GM21447 (cell line): ENCODE data around the gene TMEM174.

ENCODE experiments used
- ATAC-seq: cut with Tn5 transposase; IDR thresholded peaks from one replicate; pipeline ENCODE4 v1.9.1; 2021; ENCODE audit not compliant: unreplicated experiment

TMEM174 gene

GRCh38 chr5:73153513-73153912, 19.5 kb upstream of the TMEM174 start:
- ATAC-seq: no peak

DNA sequence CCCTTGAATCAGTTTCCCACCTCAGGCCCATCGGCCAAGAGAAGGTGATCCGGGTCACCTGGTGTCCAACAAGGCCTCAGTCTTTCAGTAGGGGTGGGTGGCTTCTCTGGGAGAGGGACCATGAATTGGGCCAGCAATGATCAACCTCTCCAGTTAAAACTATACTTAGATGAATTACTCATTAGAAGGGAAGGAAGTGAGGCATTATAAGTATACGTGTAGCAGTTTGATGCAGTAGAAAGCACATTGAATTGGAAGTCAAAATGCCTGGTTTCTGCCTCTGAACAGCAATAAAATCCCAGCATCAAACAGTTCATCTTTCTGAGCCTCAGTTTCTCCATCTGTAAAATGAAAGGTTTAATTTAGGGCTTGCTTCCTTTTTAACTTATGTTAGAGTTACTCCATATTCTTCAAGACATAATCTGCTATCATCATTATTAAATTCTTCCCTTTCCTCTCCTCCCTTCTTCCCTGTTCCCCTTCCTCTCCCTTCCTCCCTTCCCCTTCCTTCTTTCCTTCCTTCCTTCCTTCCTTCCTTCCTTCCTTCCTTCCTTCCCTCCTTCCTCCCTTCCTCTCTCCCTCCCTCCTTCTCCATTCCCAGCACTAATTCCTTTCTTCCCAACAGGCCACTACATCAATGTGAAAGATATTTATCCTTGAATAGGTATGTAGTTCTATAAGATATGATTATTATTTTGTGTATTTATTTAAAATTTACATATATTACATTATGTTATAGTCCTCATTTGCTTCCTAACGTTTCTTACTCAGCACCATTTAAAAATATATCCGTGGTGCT, 18.6 kb upstream of the TMEM174 start:
- no peak for ATAC-seq

- ATAC-seq: no peak
Measured at GRCh38 chr5:73155271-73156222, 17.4 kb upstream of the TMEM174 start.

- no peak for ATAC-seq
Measured at GRCh38 chr5:73157414-73158303, 15.3 kb upstream of the TMEM174 start.

DNA sequence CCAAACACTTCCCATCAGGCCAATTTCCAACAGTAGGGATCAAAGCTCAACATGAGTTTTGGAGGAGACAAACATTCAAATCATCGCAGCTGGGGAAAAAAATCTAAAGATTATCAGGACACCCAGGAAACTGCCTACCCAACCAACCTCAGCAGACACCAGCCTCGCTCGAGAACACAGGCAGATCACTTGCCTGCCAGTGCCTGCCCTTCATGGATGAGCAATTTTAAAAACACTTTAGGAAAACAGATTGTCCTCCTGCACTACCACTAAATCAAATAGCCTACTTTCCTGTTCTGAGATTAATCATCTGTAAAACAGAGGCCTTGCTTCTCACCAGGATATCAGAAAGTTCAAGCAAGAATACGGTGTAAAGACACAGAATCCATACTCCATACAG, 14.7 kb upstream of the TMEM174 start:
- no peak for ATAC-seq

GRCh38 chr5:73160239-73160671, 12.7 kb upstream of the TMEM174 start:
- peak; percentile 72 for ATAC-seq

DNA sequence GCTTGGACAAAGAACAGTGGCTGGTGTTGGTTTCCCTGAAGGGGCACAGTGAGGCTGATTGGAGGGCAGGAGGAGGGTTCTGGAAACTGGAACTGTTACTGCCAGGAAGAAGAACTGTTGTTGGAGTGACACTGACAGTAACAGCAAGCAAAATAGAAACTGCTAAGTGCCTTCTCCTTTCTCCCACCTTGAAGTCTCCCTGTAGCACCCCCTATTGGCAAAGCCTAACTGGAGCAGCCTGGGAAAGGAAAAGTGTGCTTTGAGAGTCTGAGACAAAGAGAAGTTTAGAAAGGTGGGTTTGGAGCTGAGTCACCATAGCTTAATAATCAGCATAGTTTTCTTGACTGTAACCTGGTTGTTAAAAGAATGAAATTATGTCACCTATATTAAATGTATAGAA, 2.5 kb upstream of the TMEM174 start:
- ATAC-seq: no peak

DNA sequence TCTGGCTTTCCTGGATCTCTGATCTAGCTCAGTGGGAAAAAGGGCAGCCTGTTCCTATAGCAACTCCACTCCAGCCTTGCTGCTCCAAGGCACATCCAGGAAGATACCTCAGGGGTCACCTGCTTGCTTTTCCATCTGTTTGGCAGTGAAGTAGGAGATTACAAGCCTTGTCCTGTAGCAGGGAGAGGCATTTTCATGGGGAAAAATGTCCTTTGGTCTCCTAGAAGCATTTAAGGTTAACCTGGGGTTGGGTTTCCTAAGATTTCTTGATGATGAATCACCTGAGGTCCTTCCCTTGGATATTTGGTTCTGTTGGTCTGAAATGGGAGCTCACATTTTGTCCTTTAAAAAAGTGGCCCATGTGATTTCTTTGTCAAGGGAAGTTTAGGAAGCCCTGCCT, 1.5 kb upstream of the TMEM174 start:
- no peak for ATAC-seq

DNA sequence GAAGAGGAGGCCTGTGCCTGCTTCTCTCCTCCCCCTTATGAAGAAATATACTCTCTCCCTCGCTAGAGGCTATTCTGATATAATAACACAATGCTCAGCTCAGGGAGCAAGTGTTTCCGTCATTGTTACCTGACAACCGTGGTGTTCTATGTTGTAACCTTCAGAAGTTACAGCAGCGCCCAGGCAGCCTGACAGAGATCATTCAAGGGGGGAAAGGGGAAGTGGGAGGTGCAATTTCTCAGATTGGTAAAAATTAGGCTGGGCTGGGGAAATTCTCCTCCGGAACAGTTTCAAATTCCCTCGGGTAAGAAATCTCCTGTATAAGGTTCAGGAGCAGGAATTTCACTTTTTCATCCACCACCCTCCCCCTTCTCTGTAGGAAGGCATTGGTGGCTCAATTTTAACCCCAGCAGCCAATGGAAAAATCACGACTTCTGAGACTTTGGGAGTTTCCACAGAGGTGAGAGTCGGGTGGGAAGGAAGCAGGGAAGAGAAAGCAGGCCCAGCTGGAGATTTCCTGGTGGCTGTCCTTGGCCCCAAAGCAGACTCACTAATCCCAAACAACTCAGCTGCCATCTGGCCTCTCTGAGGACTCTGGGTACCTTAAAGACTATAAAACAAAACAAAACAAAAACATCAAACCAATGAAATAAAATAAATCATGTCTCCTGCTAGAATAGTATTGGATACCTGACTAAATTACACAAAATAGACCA, 1.3 kb downstream of the TMEM174 start:
- ATAC-seq: no peak

DNA sequence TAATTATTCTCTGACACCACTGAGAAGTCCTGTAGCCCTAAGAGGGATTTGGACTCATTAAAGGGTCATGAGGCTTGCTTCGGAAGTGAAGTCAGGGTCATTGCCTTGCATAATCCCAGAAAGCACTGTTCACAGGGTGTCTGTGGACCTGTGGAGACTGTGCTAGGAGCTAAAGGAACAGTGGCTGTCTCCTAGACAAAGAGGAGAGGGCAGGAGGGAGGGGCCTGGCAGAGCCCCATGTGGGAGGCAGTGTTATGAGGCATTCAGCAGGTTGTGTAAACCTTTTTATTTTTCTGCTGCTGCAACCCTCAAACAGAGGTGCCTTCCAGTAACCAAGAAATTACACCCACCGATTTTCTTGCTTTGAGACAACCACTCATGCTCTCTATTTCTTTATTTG, 3.3 kb downstream of the TMEM174 start:
- no peak for ATAC-seq

GRCh38 chr5:73178265-73178664, 5.3 kb downstream of the TMEM174 start:
- ATAC-seq: no peak

DNA sequence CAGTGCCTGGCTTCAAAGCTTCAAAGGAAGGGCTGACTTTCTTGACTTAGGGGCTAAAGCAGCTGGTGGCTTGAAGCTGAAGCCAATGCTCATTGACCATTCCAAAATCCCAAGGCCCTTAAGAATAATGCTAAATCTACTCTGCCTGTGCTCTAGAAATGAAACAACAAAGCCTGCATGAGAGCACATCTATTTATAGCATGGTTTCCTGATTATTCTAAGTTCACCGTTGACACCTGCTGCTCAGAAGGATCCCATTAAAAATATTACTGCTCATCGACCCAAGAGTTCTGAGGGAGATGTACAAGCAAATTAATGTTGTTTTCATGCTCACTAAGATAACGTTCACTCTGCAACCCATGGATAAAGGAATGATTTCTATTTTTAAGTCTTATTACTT, 6.7 kb downstream of the TMEM174 start:
- no peak for ATAC-seq

- no peak for ATAC-seq
Measured at GRCh38 chr5:73180566-73180965, 7.6 kb downstream of the TMEM174 start.

GRCh38 chr5:73182307-73182706, 9.3 kb downstream of the TMEM174 start:
- ATAC-seq: no peak

- ATAC-seq: no peak
Measured at GRCh38 chr5:73183000-73183399, 10.0 kb downstream of the TMEM174 start.

DNA sequence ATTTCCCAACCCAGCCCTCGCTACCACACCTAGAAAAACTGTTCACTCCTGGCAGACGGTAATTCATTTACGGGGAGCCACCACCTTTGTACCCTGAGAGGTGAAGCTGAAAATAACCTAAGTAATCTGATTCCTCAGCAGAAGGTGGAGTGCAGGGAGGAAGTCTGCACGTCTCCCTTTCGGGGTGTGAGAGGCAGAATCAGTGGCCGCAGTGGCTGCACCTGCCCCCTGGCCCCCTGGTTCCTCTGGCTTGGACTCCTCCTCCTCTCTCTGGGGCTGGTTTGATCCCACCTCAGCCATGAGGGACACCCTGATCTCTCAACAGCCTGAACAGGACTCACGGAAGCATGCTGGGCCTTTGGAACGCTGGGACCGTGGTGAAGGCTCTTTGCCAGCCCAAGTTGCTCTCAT, 10.5 kb downstream of the TMEM174 start:
- ATAC-seq: no peak

DNA sequence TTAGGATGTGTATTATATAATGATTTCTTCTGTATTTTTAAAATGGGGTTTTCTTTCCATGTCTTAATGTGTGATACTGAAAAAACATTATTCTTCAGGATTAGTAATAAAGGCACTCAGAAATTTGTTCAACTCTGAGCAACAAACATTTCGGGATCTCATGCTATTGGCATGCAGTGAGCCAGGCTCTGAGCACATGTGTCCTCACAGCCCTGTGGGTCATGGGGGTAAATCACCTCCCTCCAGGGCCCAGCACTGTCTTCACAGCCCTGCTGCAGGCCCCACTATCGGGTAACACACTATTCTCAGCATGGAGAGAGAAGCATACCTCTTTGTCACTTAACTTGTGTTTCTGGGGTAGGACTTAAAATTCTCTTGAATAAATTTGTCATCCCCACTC, 14.0 kb downstream of the TMEM174 start:
- ATAC-seq: no peak

GRCh38 chr5:73188764-73189531, 16.0 kb downstream of the TMEM174 start:
- ATAC-seq: no peak

DNA sequence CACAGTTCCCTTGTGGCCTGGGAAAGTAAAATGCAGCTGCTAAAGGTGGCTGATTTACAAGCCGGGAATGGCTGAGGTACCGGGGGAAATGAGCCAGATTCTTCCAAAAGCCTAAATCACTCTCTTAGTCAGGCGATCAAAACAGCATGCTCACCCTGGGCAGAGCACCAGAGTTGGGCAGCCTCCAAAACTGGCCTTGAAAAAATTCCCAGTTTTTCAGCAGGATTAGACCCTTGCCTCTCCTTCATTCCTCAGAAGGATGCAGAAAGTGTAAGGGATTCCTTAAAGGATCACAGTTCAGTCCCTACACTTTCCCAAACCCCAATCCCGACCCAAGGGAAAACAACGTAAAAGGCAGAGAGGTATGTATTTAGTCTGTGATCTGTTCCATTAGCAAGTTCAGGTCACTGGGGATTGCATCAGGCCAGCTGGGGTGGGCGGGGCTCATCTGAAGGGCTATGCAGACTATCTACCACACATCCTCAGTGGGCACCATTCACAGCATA, 16.9 kb downstream of the TMEM174 start:
- no peak for ATAC-seq
